Measurements from ENCODE around the gene KLF11.
"Not testable (repeated sequence)": the region's sequence is repeated elsewhere in the genome, so short reads cannot be mapped to it uniquely, and the experiment has no call there.

Gene KLF11

DNA sequence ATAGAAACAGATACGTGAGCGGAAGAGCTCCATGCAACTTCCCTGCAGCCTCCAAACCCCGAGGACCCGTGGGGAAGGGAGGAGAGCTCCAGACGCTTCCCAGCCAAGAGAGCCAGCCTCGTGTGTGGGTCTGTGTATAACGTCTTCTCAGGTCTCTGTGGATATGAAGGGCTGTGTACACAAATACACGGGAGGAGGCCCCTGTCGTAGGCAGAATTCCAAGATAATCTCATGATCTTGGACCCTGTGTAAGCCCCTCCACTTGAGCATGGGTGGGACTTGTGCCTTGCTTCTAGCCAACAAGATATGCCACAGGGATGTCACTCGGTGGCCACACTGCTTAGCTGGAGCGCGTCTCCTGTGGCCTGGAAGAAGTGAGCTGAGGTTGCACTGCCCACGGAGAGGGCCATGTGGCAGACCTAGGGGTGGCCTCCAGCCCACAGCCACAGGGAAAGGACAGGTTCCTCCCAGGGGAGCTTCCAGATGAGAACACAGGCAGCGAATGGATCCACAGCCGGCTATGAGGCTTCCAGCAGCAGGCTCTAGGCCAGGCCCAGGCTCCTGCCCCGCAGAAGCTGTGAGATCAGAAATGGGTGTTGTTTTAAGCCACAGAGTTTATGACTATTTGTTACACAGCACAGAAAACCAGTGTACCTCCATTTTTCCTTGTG lies 15.6 kb upstream of the KLF11 start:
- no peak for DNase-seq

DNA sequence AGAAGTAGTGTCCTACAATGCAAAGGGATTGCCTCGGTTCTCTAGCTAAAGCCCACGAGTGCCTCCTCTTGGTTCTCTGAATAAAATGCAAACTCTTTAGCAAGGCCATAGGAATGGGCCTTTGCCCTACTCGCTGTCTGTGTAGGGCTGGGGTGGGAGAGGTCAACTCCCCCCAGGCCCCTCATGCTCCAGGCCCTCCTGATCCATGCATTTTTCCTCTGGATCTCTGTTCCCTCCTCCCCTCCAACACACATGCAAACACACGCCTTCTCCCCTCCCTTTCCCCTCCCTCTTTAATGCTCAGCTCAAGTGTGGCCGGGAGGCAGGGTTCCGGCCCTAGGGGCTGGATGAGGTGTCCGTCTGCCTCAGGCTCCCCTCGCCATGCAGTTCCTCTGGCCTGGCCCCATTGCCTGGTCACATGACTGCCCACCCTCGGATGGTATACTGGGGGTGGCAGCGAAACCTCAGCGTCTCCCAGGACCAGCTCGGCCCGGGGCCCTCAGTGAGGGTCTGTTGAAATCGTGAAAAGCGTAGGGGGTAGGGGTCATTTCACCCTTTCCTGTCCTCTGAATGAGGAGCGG lies 14.9 kb upstream of the KLF11 start:
- no peak for DNase-seq

DNA sequence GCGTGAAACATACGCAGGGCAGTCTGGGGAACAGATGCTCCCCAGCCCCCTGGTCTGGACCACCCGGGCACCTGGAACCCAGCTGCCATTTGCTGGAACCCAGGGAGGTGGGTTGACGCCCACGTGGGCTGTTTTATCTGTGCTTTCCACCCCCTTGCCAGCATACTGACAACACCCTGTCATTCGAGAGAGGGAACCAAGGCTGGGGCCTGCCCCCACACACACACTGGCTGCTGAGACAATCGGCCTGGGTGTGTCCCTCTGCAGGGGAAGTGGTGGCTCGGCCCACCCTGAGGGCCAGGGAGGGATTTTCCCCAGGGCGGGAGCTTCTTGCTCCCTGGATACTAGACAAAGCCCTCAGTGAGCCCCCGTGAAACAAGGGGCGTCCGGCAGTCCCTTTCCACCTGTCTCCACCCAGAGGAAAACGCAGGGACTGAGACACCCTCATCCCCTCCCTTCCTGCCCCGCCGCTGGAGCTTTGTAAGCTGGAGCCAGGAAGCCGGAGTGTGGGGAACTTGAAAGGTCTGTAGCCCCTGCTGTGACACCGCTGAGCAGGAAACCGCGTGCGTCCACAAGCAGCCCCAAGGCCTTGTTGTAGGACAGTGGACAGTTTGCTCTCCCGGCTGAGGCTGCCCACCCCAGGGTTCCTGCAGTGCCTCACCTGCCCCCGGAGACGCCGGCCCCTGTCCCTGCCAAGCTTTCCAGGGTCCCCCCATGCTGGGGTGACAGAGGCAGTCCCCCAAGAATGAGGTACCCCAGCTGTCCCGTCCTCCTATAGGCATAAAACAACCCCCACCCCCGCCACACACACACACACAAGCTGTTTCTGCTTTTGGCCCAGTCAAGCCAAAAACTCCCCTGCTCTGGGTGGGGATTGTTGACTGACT lies 14.1 kb upstream of the KLF11 start:
- DNase-seq: no peak

DNA sequence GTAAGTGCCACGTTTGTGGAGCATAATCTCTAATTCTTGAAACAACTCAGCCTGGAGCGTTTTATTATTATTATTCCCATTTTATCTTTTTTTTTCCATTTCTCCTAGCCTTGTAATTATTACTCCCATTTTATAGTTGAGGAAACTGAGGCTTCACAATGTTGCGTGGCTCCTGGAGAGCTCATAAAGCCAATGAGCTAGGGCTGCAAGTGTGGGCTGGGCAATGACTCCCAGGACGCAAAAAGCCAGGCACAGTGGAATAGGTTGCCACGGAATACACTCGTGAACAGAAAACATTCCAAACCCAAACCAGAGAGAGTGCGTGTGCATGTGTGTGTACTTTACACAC lies 13.5 kb upstream of the KLF11 start:
- DNase-seq: no peak

DNA sequence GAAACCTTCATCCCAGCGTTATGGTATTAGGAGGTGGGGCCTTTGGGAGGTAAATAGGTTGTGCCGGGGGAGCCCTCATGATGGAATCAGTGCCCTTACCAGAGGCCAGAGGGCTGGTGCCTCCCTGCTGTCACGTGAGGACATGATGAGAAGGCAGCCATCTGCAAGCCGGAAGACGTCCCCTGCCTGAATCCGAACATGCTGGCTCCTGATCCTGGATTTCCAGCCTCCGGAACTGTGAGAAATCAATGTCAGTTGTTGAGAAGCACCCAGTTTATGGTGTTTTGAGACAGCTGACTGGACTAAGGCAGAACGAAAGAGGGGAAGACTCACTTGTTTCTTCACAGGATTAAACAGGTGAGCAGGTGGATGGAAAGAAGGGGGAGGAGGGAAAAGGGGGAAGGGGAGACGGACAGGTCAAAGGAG lies 13.0 kb upstream of the KLF11 start:
- no peak for DNase-seq

DNA sequence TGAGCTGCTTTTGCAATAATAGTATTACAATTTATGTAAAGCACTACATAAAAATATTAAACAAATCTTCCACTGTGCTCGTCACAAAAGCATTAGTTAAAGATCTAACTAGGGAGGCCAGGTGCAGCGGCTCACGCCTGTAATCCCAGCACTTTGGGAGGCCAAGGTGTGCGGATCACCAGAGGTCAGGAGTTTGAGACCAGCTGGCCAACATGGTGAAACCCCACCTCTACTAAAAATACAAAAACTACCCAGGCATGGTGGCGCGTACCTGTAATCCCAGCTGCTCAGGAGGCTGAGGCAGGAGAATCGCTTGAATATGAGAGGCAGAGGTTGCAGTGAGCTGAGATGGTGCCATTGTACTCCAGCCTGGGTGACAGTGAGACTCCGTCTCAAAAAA lies 12.6 kb upstream of the KLF11 start:
- not testable (repeated sequence) for DNase-seq

DNA sequence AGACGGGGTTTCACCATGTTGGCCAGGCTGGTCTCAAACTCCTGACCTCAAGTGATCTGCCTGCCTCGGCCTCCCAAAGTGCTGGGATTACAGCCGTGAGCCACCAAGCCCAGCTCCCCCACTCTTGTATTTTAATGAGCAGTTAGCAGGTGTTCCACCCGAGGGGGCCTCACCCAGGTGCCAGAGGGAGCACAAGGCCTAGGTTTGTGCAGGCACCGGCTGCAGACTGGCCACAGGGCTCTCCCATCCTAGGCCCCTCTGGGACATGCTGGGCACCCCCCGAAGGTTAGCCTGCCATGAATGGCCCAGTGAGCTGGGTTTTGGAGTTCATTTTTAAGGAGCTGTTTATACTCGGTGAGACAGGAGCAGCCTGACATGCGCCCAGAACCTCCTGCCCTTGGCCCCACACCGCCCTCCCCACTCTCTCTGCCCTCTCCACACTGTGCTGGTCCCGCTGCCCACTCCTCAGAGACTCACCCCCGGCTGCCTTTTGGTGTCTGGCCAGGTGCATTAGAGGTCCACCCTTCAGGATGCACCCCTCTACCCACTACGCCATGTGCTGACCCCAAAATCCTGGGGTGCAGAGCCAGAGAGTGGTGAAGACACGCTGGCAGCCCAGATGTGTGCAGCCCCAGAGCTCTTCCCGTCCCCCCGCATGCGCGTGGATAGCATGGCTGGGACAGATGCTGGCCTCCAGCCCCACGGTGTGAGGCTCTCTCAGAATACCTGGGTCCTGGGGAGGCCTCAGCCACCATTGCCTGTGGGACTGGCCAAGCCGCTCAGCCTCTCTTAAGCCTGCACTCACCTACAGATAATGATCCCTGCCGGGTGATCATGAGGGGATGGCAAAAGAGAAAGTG lies 11.2 kb upstream of the KLF11 start:
- no peak for DNase-seq

DNA sequence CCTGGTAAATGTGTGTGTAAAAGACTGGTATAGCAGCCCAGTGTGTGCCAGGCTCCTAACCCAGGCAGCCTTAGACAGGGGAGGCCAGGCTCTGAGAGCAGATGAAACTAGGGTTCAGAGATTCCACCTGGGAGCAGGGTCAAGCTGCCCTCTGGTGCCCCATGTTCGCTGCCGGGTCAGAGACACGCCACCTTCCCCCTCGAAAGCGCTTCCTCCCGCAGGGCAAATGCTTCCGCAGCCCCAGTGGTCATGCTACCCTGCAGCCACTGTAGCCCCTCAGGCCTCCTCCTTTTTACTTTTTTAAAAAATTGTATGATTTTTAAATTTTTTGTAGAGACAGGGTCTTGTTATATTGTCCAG lies 10.6 kb upstream of the KLF11 start:
- DNase-seq: no peak

DNA sequence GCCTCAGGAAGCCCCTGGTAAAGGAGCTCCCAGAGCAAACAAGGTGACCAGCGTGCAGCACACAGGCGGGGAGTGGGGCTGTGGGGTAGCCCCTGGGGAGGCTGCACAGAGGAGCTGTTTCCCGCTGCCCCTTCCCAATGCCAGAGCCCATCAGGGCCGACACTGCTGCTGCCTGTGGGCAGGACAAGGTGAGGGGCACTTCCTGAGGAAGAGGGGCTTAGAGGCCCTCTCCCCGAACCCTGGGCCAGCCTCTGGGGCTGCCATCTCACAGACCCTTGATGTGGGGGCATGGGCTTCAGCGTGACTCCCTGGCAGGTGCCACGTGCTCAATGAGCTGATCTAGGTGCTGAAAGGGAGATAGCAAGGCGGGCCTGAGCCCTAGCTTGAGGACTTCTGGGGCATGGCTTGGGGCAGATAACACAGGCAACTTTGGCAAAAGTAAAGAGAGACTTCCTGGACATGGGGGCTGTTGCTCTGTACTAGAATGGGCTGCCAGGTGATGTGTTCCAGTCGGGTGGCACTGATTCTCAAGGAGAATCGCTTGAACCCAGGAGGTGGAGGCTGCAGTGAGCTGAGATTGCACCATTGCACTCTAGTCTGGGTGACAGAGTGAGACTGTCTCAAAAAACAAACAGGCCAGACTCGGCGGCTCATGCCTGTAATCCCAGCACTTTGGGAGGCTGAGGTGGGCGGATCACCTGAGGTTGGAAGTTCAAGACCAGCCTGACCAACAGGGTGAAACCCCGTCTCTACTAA lies 9.9 kb upstream of the KLF11 start:
- no peak for DNase-seq

DNA sequence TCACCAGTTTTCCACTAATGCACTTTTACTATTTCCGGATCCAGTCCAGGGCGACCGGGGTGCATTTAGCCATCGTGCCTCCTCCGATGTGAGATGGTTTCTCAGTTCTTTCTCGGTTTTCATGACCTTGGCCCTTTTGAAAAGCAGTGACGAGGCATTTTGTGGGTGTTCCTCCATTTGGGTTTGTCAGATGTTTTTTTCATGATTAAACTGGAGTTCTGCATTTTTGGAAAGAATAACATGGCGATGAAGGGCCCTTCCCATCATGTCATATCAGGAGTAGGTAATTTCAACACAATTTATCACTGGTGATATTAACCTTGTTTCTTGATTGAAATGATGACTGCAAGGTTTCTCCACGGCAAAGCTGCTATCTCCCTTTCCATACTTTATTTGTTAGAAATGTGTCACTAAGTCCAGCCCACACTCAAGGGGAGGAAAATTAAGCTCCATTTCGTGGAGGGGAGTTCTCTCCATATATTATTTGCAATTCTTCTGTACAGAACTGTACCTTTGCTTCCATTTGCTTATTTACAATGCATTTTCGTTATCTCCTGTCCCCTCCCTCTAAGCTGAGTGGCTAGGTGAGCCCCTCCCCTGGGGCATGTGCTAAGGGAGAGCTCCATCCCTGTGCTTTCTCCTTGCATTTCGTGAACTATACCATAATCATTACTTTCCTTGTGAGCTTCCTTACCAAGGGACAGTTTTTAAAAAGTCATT lies 8.9 kb upstream of the KLF11 start:
- DNase-seq: no peak

DNA sequence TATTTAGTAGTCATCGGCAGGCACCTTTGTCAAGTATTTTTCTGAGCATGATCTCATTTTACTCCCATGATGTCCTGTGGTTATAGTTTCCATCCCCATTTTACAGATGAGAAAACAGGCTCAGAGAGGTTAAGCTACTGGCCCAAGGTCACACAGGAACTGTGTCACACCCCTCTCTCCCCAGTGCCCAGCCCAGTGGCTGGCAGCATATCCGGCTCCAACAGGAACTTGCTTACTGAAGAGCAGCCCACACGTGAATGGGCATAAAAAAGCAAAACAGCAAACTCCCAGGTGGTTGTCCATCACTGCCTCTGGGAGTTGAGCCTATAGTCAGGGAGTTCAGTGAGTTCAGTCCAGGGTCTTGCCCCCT lies 8.3 kb upstream of the KLF11 start:
- DNase-seq: no peak

DNA sequence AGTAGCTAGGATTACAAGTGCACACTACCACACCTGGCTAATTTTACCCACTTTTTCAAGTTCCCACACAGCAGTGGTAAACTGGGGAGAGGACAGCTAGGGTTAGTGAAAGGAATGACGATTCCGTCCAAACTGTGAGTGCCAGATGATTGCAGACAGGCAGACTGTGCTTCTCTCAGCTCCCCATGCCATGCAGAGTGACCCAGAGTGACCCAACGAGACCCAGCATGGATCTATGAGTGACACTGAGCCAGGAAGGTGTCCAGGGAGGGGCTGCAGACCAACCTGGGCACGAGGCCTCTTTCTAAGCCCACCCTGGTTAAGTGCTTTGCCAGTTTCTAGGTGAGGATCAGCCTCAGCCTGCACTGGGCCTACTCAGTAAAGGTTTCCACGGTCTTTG lies 7.7 kb upstream of the KLF11 start:
- DNase-seq: no peak

DNA sequence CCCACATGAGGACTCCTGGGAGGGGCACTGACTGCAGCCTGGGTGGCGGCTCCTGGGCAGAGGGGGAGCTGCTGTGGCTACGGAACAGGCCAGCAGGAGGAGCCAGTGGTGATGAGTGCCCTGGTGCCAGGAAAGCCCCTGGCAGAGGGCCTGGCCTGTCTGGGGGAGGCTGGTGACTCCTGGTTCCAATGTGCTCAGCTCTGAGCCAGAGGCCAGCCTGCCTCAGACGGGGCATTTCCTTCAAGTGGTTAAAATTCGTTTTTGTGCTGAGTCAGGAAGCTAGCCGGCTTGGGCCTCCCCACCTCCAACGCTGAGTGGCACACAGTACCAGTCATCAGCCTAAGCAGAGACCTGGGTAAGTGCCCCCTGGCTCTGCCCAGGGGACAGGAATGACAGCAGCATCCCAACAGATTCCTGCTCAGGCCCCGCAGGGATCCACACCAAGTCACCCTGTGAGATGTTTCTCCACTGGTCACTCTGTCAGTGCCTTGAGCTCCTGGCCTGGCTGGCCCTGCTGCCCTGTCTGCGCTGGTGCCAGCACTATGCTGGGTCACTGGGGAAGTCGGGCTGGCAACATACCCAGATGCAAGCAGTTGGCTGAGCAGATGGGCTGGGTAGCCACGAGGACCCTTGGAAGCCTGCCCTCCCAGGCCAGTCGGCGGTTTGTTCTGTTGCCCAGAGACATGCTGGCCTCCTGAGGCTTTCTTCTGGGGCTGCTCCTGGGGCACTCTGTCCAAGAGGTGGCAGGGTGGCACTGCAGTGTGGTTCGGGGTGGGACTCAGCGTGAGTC lies 7.1 kb upstream of the KLF11 start:
- DNase-seq: no peak

DNA sequence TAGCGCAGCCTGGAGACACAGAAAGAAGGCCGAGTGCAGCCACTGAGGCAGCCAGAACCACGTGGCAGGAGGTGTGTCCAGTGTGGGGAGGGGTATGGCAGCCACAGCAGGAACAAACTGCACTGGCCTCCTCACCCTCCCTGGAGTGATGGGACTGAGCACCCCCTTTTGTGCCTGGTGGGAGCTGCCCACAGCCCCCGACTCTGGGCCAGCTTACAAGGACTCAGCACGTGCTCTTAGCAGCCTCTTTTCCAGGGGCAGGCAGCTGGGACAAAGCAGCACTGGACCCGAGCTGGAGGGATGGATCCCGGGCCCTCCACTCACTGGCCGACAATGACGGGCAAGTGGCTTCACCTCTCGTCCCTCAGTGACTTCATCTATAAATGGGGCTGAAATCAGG lies 5.2 kb upstream of the KLF11 start:
- no peak for DNase-seq

DNA sequence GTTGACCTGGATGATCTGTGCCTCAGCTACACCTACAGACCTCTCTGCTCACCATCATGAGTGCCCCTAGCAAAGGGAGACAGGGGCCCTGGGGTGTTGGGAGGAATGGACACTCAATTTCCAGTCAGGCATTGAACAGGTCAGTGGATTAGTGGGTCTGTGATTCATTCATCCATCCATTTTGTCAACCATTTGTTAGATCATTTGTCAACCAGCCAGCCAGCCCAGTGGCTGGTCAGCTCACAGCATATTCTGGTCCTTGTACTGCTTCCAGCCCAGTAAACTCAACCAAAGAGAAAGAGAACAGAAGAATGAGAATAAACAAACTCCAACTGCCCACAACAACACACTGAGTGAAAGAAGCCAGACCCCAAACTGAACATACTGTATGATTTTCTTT lies 4.6 kb upstream of the KLF11 start:
- no peak for DNase-seq

DNA sequence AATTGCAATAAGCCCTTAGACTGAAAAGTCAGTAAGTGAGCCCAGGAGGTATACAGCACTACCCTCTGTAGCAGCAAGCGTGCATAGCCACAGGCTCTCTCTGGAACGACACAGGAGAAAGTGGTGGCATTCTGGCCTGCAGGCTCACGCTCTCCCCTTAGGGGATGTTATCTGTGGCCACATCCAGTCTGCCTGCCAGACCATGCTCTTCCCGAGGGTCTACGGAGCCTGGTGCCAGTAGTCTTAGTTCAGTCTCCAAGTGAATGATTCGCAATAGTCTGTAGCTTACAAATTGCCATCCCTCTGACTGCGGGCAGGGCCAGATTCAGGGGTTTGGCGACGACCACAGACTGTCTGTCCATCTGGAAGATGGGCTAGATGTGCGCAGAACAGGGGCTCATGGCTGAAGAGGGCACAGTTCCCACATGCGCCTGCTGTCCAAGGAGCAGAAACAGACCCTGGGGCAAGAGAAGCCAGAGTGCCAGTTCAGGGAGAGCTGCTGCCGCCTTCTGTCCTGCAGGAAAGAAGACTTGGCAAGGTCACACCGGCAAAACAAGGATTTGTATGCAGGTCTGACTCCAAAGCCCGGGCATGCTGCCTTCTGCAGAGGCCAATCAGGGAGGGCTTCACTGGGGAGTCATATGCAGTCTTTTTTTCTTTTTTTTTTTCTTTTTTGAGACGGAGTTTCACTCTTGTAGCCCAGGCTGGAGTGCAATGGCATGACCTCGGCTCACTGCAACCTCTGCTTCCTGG lies 3.5 kb upstream of the KLF11 start:
- no peak for DNase-seq

DNA sequence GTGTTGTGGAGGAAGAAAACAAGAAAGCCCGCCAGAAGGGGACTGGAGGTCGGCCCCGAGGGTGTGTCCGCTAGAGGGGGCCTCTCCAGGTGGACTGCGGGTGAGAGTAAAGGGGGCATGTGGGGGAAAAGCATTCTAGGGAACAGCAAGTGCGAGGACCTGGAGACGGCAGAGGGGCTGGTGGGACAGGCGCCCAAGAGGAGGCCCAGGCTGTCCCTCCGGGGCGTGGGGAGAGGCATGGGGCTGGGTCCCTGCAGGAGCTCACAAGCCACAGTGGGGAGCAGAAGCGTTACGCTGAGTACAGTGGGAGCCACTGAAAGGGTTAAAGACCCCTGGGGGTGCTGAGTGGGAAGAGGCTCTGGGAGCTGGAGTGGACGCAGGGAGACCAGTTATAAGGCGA lies 1.6 kb upstream of the KLF11 start:
- no peak for DNase-seq

DNA sequence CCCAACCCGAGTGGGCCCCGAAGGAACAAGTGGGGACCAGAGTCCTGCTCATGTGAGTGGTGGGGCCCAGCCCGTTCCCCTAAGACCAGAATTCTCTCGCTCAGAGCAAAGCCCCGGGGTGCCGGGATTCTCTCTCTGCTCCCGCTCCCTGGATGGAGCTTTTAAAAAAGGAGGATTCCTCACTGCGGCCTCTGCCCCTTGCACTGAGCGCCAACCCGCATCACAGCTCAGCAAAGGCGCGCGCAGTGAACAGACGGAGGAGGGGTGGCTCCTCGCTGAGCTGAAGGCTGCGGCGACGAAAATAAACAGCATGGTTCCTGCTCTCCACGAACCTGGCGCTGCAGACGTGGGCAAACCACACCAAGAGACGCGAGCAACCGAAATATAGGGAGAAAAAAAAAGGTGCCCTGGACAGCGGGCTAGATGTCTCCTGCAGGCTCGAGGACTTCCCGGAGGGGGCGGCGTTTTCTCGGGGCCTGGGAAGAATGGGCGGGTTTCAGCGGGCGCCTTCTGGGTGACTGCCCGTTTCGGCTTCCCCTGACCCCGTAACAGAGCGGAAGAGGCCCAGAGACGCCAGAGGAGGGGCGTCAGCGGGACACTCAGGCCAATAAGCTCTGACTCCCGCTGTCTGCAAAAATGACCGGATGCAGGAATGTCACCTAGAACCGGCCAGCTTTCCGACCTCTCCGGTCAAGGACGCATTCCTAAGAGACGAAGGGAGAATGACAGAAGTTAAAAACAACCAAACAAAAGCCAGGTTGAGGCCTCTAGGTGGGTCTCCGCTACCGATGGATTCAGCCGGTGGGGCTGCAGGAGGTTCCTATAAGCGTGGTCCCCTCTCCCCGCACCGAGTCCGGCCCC lies 819 bp upstream of the KLF11 start:
- DNase-seq: peak; percentile 13

DNA sequence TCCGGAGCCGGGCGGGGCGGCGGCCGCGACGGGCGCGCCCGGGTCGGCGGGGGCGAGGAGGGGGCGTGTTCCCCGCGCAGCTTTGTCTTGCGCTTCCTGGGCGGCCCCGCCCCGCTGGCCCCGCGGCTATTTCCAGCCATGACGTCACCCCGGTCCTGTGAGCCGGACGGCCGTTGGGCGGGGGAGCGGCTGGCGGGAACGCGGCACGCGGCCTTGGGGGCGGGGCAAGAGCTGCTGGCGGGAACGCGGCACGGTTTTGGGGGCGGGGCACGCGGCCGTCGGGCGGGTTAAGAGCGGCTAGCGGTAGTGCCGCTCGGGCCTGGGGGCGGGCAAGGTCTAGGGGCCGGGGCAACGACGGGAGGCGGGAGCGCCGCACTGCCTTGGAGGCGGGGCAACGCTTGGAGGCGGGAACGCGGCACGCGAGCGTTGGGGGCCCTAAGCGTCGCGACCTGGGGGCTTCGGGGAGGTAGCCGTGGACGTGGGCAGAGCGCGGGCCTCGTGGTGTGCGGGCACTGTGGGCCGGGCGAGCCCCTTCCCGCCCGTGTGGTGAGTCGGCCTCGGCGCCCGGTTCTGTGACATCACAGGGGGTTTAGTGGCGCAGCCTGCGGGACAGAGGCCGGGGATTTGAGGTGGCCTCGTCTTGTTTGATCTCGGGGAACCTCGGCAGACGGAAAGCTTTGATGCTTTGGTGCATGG lies 704 bp downstream of the KLF11 start:
- DNase-seq: peak; percentile 43

All from NCI-H1092 treated with DMSO at 0.1 percent for 48 hours (cell line).